Mammary epithelial cell (primary cell): Measurements from ENCODE around the gene ZNF136.

ENCODE experiments used
- EZH2 ChIP-seq: IDR thresholded peaks from 2 replicates; pipeline ENCODE4 v1.6.1; 2012; ENCODE audit warnings: low read length, inconsistent platforms, borderline replicate concordance
- TF ChIP-seq, protein P1 (sequence below), 2 donors: IDR thresholded peaks in 1 of 2; conservative IDR thresholded peaks in 1 of 2; 2 replicates each; pipeline ENCODE4 v1.5.1; 2011 to 2012; ENCODE audit warnings: inconsistent platforms in 2 of 2, low read length in 2 of 2, mild to moderate bottlenecking in 2 of 2, control low read depth in 1 of 2, low read depth in 1 of 2; ENCODE audit not compliant: insufficient read depth in 1 of 2; ENCODE audit errors: extremely low read depth in 1 of 2

- TF ChIP-seq, protein P1, sequence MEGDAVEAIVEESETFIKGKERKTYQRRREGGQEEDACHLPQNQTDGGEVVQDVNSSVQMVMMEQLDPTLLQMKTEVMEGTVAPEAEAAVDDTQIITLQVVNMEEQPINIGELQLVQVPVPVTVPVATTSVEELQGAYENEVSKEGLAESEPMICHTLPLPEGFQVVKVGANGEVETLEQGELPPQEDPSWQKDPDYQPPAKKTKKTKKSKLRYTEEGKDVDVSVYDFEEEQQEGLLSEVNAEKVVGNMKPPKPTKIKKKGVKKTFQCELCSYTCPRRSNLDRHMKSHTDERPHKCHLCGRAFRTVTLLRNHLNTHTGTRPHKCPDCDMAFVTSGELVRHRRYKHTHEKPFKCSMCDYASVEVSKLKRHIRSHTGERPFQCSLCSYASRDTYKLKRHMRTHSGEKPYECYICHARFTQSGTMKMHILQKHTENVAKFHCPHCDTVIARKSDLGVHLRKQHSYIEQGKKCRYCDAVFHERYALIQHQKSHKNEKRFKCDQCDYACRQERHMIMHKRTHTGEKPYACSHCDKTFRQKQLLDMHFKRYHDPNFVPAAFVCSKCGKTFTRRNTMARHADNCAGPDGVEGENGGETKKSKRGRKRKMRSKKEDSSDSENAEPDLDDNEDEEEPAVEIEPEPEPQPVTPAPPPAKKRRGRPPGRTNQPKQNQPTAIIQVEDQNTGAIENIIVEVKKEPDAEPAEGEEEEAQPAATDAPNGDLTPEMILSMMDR (conservative IDR thresholded peaks at IDR 0.05 in 1 of 2, IDR thresholded peaks at IDR 0.05 in 1 of 2; ENCODE audit: extremely low read depth in 1 of 2, insufficient read depth in 1 of 2, low read depth in 1 of 2, low read length in 2 of 2), result no peak
- TF ChIP-seq EZH2, result no peak
Measured at GRCh38 chr19:12180377-12180776, 17.5 kb downstream of the ZNF136 start.
